GM23248 (cell line): ENCODE data around the gene PXDN.

Experiments used
- EZH2 ChIP-seq: fragments of 200-600 bp; sonication (generic); IDR thresholded peaks from 2 replicates; pipeline ENCODE4 v1.6.1; 2018; ENCODE audit warnings: antibody characterized with exemption, mild to moderate bottlenecking; ENCODE audit not compliant: insufficient read depth, poor library complexity, severe bottlenecking
- EZH2phosphoT487 ChIP-seq: fragments of 200-600 bp; sonication (generic); IDR thresholded peaks from 2 replicates; pipeline ENCODE4 v1.6.1; 2018; ENCODE audit warnings: antibody characterized with exemption, moderate library complexity, mild to moderate bottlenecking, low read depth; ENCODE audit not compliant: insufficient read depth

DNA sequence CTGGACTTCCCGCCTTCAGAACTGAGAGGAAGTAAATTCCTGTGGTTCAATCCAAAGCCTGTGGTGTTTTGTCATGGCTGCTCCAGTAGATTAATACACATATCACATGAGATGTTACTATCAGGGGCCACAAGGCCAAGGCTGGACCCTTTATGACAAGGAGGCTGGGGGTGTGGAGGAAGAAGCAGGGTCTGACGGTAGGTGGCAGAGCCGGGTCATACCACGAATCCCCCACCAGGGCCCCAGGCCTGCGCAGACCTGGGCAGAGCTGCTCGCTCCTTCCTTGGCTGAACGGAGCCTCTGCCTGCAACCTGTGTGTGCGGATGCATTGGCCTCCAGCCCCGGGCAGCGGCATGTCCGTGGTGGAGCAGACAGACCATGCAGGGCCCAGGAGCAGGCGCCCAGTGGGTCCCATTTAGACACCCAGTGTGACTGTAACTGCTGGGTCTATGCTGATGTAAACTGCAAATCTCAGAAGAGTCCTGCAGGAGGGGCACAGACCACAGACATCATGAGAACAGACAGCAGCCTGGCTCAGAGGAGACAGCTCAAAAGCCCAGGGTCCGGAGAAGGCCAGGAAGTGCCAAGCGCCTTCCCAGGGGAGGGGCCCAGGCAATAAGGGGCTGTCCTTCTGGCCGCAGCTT is 155.2 kb downstream of the PXDN start:
- no peak for TF ChIP-seq EZH2
- no peak for TF ChIP-seq EZH2phosphoT487
